H9 (cell line): ENCODE measurements around the gene SPEF2. TPM values are rescaled to one million over a fixed set of nuclear protein-coding genes. Genes with fewer than 3 reads are reported as not detected.

Source experiments
- DNase-seq: peaks from one replicate; pipeline ENCODE4 v3.0.0-alpha.2; 2017
- H2AFZ ChIP-seq: one replicate; pipeline ENCODE4 v1.6.1; 2013; ENCODE audit warnings: mild to moderate bottlenecking, low read length, control low read depth, moderate library complexity
- H2AK5ac ChIP-seq: 2 replicates; pipeline ENCODE4 v1.6.1; 2013; ENCODE audit warnings: low read length, control low read depth, mixed read lengths; ENCODE audit not compliant: insufficient read length
- H2BK120ac ChIP-seq: one replicate; pipeline ENCODE4 v1.6.1; 2013; ENCODE audit warnings: low read depth, mild to moderate bottlenecking, low read length, control low read depth, inconsistent platforms; ENCODE audit not compliant: poor library complexity, severe bottlenecking
- H2BK12ac ChIP-seq: 2 replicates; pipeline ENCODE4 v1.6.1; 2013; ENCODE audit warnings: low read length, control low read depth, mixed read lengths, low read depth; ENCODE audit not compliant: insufficient read length
- H2BK15ac ChIP-seq: 2 replicates; pipeline ENCODE4 v1.6.1; 2013; ENCODE audit warnings: low read depth, low read length, control low read depth
- H2BK20ac ChIP-seq: one replicate; pipeline ENCODE4 v1.6.1; 2013; ENCODE audit warnings: low read depth, mild to moderate bottlenecking, low read length, control low read depth, inconsistent platforms; ENCODE audit not compliant: poor library complexity, severe bottlenecking
- H2BK5ac ChIP-seq: 2 replicates; pipeline ENCODE4 v1.6.1; 2013; ENCODE audit warnings: low read length, control low read depth, mixed read lengths; ENCODE audit not compliant: insufficient read length
- H3K14ac ChIP-seq: 2 replicates; pipeline ENCODE4 v1.6.1; 2013; ENCODE audit warnings: low read length, control low read depth; ENCODE audit not compliant: insufficient read depth
- H3K18ac ChIP-seq: 2 replicates; pipeline ENCODE4 v1.6.1; 2013; ENCODE audit warnings: low read depth, mild to moderate bottlenecking, mixed read lengths, low read length, control low read depth; ENCODE audit not compliant: insufficient read length
- H3K23ac ChIP-seq: 2 replicates; pipeline ENCODE4 v1.6.1; 2013; ENCODE audit warnings: low read length, control low read depth, mixed read lengths, low read depth; ENCODE audit not compliant: insufficient read length
- H3K23me2 ChIP-seq: 2 replicates; pipeline ENCODE4 v1.6.1; 2013; ENCODE audit warnings: low read depth, mild to moderate bottlenecking, mixed read lengths, low read length, control low read depth; ENCODE audit not compliant: insufficient read length, poor library complexity, severe bottlenecking
- H3K27ac ChIP-seq: 2 replicates; pipeline ENCODE4 v1.5.1; 2013; ENCODE audit warnings: low read length, control low read depth, mixed read lengths, low read depth; ENCODE audit not compliant: insufficient read length
- H3K27me3 ChIP-seq: 2 replicates; pipeline ENCODE4 v1.6.1; 2013; ENCODE audit warnings: low read length, control low read depth, inconsistent platforms; ENCODE audit not compliant: insufficient read depth
- H3K4ac ChIP-seq: 2 replicates; pipeline ENCODE4 v1.6.1; 2013; ENCODE audit warnings: low read depth, mild to moderate bottlenecking, control low read depth, inconsistent platforms, low read length, moderate library complexity
- H3K4me1 ChIP-seq: 2 replicates; pipeline ENCODE4 v1.6.1; 2013; ENCODE audit warnings: low read length, control low read depth, inconsistent platforms; ENCODE audit not compliant: insufficient read depth
- H3K4me2 ChIP-seq: 2 replicates; pipeline ENCODE4 v1.6.1; 2013; ENCODE audit warnings: low read length, control low read depth, mixed read lengths; ENCODE audit not compliant: insufficient read length, insufficient read depth
- H3K56ac ChIP-seq: 2 replicates; pipeline ENCODE4 v1.6.1; 2013; ENCODE audit warnings: low read depth, mild to moderate bottlenecking, mixed read lengths, low read length, control low read depth; ENCODE audit not compliant: insufficient read length
- H3K79me1 ChIP-seq: 2 replicates; pipeline ENCODE4 v1.6.1; 2013; ENCODE audit warnings: low read depth, mild to moderate bottlenecking, moderate library complexity, low read length, control low read depth, inconsistent platforms; ENCODE audit not compliant: insufficient read depth, poor library complexity, severe bottlenecking
- H3K79me2 ChIP-seq: 2 replicates; pipeline ENCODE4 v1.6.1; 2013; ENCODE audit warnings: low read length, control low read depth, inconsistent platforms; ENCODE audit not compliant: insufficient read depth
- H3K9ac ChIP-seq: 2 replicates; pipeline ENCODE4 v1.6.1; 2013; ENCODE audit warnings: low read length, control low read depth, mixed read lengths; ENCODE audit not compliant: insufficient read length; ENCODE audit errors: extremely low read depth
- H3K9me3 ChIP-seq: one replicate; pipeline ENCODE4 v1.6.1; 2013; ENCODE audit warnings: low read depth, low read length, inconsistent platforms; ENCODE audit not compliant: control insufficient read depth
- H3T11ph ChIP-seq: one replicate; pipeline ENCODE4 v1.6.1; 2013; ENCODE audit warnings: mild to moderate bottlenecking, low read length, control low read depth, inconsistent platforms
- H4K20me1 ChIP-seq: one replicate; pipeline ENCODE4 v1.6.1; 2013; ENCODE audit not compliant: control insufficient read depth, insufficient read length, insufficient read depth
- H4K5ac ChIP-seq: 2 replicates; pipeline ENCODE4 v1.6.1; 2013; ENCODE audit warnings: low read depth, mild to moderate bottlenecking, mixed read lengths, low read length, control low read depth; ENCODE audit not compliant: insufficient read length
- H4K8ac ChIP-seq: replicated peaks from 2 replicates; pipeline ENCODE4 v1.6.1; 2013; ENCODE audit warnings: low read length, control low read depth, mixed read lengths, low read depth; ENCODE audit not compliant: insufficient read length
- H4K91ac ChIP-seq: 2 replicates; pipeline ENCODE4 v1.6.1; 2013; ENCODE audit warnings: low read depth, mild to moderate bottlenecking, moderate library complexity, mixed read lengths, low read length, control low read depth; ENCODE audit not compliant: insufficient read length
- H3K27ac Mint-ChIP-seq, 3 experiments: 2 replicates in 2 of 3; 3 replicates in 1 of 3; pipeline ENCODE4 v1.8.0; 2020 to 2021; ENCODE audit warnings: mixed read lengths in 3 of 3, mild to moderate bottlenecking in 1 of 3, moderate library complexity in 1 of 3
- H3K27me3 Mint-ChIP-seq: 2 replicates; pipeline ENCODE4 v1.8.0; 2021; ENCODE audit warnings: low read depth, mild to moderate bottlenecking, moderate library complexity, mixed read lengths
- H3K36me3 Mint-ChIP-seq, 3 experiments: 2 replicates in 2 of 3; 3 replicates in 1 of 3; pipeline ENCODE4 v1.8.0; 2020 to 2021; ENCODE audit warnings: low read depth in 3 of 3, mixed read lengths in 3 of 3; ENCODE audit not compliant: insufficient read depth in 1 of 3
- H3K4me1 Mint-ChIP-seq, 2 experiments: 2 replicates each; pipeline ENCODE4 v1.8.0; 2020; ENCODE audit warnings: mixed read lengths in 2 of 2
- H3K4me3 Mint-ChIP-seq, 2 experiments: 2 replicates in 1 of 2; 3 replicates in 1 of 2; pipeline ENCODE4 v1.8.0; 2020 to 2021; ENCODE audit warnings: mild to moderate bottlenecking in 2 of 2, mixed read lengths in 2 of 2, moderate library complexity in 1 of 2
- H3K9me3 Mint-ChIP-seq, 2 experiments: 2 replicates in 1 of 2; 3 replicates in 1 of 2; pipeline ENCODE4 v1.8.0; 2020; ENCODE audit warnings: mild to moderate bottlenecking in 2 of 2, mixed read lengths in 2 of 2, moderate library complexity in 1 of 2
- total RNA-seq: library from RNA; stranded (reverse); gene quantifications from 2 replicates; pipeline ENCODE4 v1.2.1, GENCODE V29; 2021
- TF ChIP-seq, protein P1 (sequence below): fragments of 200-600 bp; sonication (generic); conservative IDR thresholded peaks from 3 replicates; pipeline ENCODE4 v1.8.0; 2021; ENCODE audit warnings: antibody characterized with exemption, mild to moderate bottlenecking

The SPEF2 gene
- total RNA-seq, 1 experiment from 2014 or later, result 1.0 TPM

- Histone ChIP-seq H3K23ac (no peak overlapping the region), H3K23me2 (no peaks in the 10 kb centered on the region), H3K9me3 (no peaks in the 10 kb centered on the region), H3K4me2 (no peak overlapping the region), H3K56ac (no peak overlapping the region), H4K8ac (no peak overlapping the region), H2AK5ac (no peak overlapping the region), H3K4ac (no peak overlapping the region), H2BK12ac (no peak overlapping the region), H4K5ac (no peak overlapping the region), H2BK5ac (no peak overlapping the region), H3K4me1 (peaks cover 4% of the 10 kb centered on the region; the same call in 1 of the 2 replicates), H3K27me3 (no peaks in the 10 kb centered on the region), H3K79me2 (no peaks in the 10 kb centered on the region), H3K27ac (no peak overlapping the region), H4K91ac (no peak overlapping the region), H3K9ac (no peak overlapping the region), H2BK15ac (no peak overlapping the region), H2AFZ (no peak overlapping the region), H2BK120ac (no peak overlapping the region), H4K20me1 (no peaks in the 10 kb centered on the region), H2BK20ac (no peak overlapping the region), H3K14ac (no peak overlapping the region), H3T11ph (no peak overlapping the region), H3K79me1 (no peaks in the 10 kb centered on the region), H3K18ac (no peak overlapping the region)
- Mint-ChIP-seq H3K9me3 (no peaks in the 10 kb centered on the region), H3K36me3 (no peaks in the 10 kb centered on the region), H3K27ac (no peak overlapping the region), H3K4me1 (peaks cover 17 to 20% of the 10 kb centered on the region in 2 experiments), H3K27me3 (no peaks in the 10 kb centered on the region; the same call in none of the 2 replicates), H3K4me3 (no peak overlapping the region)
- DNase-seq, result no peak
- TF ChIP-seq, protein P1, sequence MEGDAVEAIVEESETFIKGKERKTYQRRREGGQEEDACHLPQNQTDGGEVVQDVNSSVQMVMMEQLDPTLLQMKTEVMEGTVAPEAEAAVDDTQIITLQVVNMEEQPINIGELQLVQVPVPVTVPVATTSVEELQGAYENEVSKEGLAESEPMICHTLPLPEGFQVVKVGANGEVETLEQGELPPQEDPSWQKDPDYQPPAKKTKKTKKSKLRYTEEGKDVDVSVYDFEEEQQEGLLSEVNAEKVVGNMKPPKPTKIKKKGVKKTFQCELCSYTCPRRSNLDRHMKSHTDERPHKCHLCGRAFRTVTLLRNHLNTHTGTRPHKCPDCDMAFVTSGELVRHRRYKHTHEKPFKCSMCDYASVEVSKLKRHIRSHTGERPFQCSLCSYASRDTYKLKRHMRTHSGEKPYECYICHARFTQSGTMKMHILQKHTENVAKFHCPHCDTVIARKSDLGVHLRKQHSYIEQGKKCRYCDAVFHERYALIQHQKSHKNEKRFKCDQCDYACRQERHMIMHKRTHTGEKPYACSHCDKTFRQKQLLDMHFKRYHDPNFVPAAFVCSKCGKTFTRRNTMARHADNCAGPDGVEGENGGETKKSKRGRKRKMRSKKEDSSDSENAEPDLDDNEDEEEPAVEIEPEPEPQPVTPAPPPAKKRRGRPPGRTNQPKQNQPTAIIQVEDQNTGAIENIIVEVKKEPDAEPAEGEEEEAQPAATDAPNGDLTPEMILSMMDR, result no peak
Measured at GRCh38 chr5:35799181-35799580, 181.5 kb downstream of the SPEF2 start.
